ENCODE data around the gene RACK1. TPM values are rescaled to one million over a fixed set of nuclear protein-coding genes. Genes with fewer than 3 reads are reported as not detected.

The RACK1 gene
- total and polyA plus RNA-seq, 2 of the 13 experiments (the other 11 are each of a cell fraction or from before 2014, with no cell fraction given) = 2,514 to 6,141 TPM

DNA sequence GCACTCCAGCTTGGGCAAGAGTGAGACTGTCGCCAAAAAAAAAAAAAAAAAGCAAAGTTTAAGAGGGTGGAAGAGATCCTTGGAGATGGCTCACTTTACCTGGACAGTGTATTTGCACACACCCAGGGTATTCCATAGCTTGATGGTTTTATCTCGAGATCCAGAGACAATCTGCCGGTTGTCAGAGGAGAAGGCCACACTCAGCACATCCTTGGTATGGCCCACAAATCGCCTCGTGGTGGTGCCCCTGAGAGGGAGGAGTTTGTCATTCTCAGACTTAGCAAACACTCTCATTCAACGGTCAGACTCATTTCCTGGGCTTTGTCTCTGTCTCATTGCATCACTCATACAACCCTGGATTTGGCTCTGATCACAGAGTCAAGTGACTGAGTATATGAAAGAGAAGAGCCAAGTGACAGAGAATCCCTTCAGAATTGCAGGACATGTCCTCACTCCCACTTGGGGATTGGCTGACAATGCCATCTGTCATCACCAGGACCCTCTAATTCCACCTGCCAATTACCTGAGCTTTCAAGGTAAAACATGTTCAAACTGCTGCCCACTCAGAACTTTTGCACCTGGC, 2.2 kb downstream of the RACK1 start (continued):
- TF ChIP-seq SNAPC2 (CRISPR knock-in tag; IDR thresholded peaks at IDR 0.05) (no peak), HCFC1 (IDR thresholded peaks at IDR 0.05; ENCODE audit: low read depth, low read length) (no peak), ZNF776 (CRISPR knock-in tag; IDR thresholded peaks at IDR 0.05) (no peak), SOX13 (IDR thresholded peaks at IDR 0.05) (no peak), SOX13 (CRISPR knock-in tag; conservative IDR thresholded peaks at IDR 0.05 in 1 of 2, IDR thresholded peaks at IDR 0.05 in 1 of 2) (peak in 1 of 2 experiments; percentile 62; a peak in 1 of 4 replicates), SIX1 (CRISPR knock-in tag; IDR thresholded peaks at IDR 0.05; ENCODE audit: borderline replicate concordance) (no peak), ZNF160 (CRISPR knock-in tag; IDR thresholded peaks at IDR 0.05) (no peak), MAFG (CRISPR knock-in tag; IDR thresholded peaks at IDR 0.05) (no peak), ZNF292 (CRISPR knock-in tag; IDR thresholded peaks at IDR 0.05; ENCODE audit: borderline replicate concordance, low read depth) (no peak), ZNF781 (CRISPR knock-in tag; IDR thresholded peaks at IDR 0.05; ENCODE audit: borderline replicate concordance, not compliant biosample characterization) (no peak), RARG (CRISPR knock-in tag; IDR thresholded peaks at IDR 0.05; ENCODE audit: low read depth) (no peak), BCL6 (CRISPR knock-in tag; IDR thresholded peaks at IDR 0.05) (no peak), GATA4 (IDR thresholded peaks at IDR 0.05; ENCODE audit: borderline replicate concordance, low read depth) (no peak), ZNF607 (CRISPR knock-in tag; IDR thresholded peaks at IDR 0.05; ENCODE audit: borderline replicate concordance) (no peak)
- TF ChIP-seq, protein P1, sequence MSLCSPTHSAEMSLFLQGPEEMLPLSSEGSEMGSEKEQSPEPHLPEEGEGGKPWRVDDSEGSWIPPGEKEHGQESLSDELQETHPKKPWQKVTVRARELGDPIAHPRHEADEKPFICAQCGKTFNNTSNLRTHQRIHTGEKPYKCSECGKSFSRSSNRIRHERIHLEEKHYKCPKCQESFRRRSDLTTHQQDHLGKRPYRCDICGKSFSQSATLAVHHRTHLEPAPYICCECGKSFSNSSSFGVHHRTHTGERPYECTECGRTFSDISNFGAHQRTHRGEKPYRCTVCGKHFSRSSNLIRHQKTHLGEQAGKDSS (CRISPR knock-in tag; IDR thresholded peaks at IDR 0.05; ENCODE audit: borderline replicate concordance, low read depth) = no peak
- TF ChIP-seq, protein P2, sequence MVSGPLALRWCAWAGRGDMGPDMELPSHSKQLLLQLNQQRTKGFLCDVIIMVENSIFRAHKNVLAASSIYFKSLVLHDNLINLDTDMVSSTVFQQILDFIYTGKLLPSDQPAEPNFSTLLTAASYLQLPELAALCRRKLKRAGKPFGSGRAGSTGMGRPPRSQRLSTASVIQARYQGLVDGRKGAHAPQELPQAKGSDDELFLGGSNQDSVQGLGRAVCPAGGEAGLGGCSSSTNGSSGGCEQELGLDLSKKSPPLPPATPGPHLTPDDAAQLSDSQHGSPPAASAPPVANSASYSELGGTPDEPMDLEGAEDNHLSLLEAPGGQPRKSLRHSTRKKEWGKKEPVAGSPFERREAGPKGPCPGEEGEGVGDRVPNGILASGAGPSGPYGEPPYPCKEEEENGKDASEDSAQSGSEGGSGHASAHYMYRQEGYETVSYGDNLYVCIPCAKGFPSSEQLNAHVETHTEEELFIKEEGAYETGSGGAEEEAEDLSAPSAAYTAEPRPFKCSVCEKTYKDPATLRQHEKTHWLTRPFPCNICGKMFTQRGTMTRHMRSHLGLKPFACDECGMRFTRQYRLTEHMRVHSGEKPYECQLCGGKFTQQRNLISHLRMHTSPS (CRISPR knock-in tag; IDR thresholded peaks at IDR 0.05; ENCODE audit: low read depth) = no peak
- TF ChIP-seq, protein P3, sequence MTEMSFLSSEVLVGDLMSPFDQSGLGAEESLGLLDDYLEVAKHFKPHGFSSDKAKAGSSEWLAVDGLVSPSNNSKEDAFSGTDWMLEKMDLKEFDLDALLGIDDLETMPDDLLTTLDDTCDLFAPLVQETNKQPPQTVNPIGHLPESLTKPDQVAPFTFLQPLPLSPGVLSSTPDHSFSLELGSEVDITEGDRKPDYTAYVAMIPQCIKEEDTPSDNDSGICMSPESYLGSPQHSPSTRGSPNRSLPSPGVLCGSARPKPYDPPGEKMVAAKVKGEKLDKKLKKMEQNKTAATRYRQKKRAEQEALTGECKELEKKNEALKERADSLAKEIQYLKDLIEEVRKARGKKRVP (CRISPR knock-in tag; IDR thresholded peaks at IDR 0.05) = peak in 1 of 2 experiments; percentile 94; a peak in 2 of 4 replicates
- TF ChIP-seq, protein P4, sequence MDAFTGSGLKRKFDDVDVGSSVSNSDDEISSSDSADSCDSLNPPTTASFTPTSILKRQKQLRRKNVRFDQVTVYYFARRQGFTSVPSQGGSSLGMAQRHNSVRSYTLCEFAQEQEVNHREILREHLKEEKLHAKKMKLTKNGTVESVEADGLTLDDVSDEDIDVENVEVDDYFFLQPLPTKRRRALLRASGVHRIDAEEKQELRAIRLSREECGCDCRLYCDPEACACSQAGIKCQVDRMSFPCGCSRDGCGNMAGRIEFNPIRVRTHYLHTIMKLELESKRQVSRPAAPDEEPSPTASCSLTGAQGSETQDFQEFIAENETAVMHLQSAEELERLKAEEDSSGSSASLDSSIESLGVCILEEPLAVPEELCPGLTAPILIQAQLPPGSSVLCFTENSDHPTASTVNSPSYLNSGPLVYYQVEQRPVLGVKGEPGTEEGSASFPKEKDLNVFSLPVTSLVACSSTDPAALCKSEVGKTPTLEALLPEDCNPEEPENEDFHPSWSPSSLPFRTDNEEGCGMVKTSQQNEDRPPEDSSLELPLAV (CRISPR knock-in tag; conservative IDR thresholded peaks at IDR 0.05; ENCODE audit: low read depth) = no peak
- TF ChIP-seq, protein P5, sequence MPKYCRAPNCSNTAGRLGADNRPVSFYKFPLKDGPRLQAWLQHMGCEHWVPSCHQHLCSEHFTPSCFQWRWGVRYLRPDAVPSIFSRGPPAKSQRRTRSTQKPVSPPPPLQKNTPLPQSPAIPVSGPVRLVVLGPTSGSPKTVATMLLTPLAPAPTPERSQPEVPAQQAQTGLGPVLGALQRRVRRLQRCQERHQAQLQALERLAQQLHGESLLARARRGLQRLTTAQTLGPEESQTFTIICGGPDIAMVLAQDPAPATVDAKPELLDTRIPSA (CRISPR knock-in tag; IDR thresholded peaks at IDR 0.05; ENCODE audit: borderline replicate concordance) = no peak
- TF ChIP-seq, protein P6, sequence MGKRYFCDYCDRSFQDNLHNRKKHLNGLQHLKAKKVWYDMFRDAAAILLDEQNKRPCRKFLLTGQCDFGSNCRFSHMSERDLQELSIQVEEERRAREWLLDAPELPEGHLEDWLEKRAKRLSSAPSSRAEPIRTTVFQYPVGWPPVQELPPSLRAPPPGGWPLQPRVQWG (CRISPR knock-in tag; IDR thresholded peaks at IDR 0.05; ENCODE audit: borderline replicate concordance, low read depth) = no peak
- TF ChIP-seq, protein P7, sequence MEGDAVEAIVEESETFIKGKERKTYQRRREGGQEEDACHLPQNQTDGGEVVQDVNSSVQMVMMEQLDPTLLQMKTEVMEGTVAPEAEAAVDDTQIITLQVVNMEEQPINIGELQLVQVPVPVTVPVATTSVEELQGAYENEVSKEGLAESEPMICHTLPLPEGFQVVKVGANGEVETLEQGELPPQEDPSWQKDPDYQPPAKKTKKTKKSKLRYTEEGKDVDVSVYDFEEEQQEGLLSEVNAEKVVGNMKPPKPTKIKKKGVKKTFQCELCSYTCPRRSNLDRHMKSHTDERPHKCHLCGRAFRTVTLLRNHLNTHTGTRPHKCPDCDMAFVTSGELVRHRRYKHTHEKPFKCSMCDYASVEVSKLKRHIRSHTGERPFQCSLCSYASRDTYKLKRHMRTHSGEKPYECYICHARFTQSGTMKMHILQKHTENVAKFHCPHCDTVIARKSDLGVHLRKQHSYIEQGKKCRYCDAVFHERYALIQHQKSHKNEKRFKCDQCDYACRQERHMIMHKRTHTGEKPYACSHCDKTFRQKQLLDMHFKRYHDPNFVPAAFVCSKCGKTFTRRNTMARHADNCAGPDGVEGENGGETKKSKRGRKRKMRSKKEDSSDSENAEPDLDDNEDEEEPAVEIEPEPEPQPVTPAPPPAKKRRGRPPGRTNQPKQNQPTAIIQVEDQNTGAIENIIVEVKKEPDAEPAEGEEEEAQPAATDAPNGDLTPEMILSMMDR (CRISPR knock-in tag; IDR thresholded peaks at IDR 0.05) = peak; percentile 27; the same call in 1 of the 2 replicates

All from HepG2 (cell line).